Ramos (cell line): ENCODE data around the gene CLEC14A.

Experiments used
- in situ Hi-C: fragments of 300-500 bp; cut with MboI; formaldehyde crosslinking; loops from one replicate; pipeline ENCODE4 v1.14.3; 2022; ENCODE audit warnings: low sequenced_read_pairs; ENCODE audit not compliant: unreplicated experiment

The CLEC14A gene

GRCh38 chr14:38255673-38256532 is at the start of gene CLEC14A:
Gene CLEC14A, minus strand, starts transcription at chr14:38256093. Its CDS starts 71 bp downstream, at chr14:38256022.
- in situ Hi-C loops: no loop called here

- in situ Hi-C loops: no loop called here
Observed at GRCh38 chr14:38302966-38303365, 47.1 kb upstream of the CLEC14A start.

- in situ Hi-C loops: no loop called here
Observed at GRCh38 chr14:38302034-38302433, 46.1 kb upstream of the CLEC14A start.

- in situ Hi-C loops: no loop called here
Observed at GRCh38 chr14:38297681-38298080, 41.8 kb upstream of the CLEC14A start.

- in situ Hi-C loops: no loop called here
Observed at GRCh38 chr14:38291681-38292467, 36.0 kb upstream of the CLEC14A start.

GRCh38 chr14:38290601-38291188 is 34.8 kb upstream of the CLEC14A start:
- in situ Hi-C loops: no loop called here

- in situ Hi-C loops: no loop called here
Observed at GRCh38 chr14:38286452-38286851, 30.6 kb upstream of the CLEC14A start.

- in situ Hi-C loops: no loop called here
Observed at GRCh38 chr14:38285962-38286361, 30.1 kb upstream of the CLEC14A start.

- in situ Hi-C loops: no loop called here
Observed at GRCh38 chr14:38282936-38283335, 27.0 kb upstream of the CLEC14A start.

GRCh38 chr14:38280081-38280480 is 24.2 kb upstream of the CLEC14A start:
- in situ Hi-C loops: no loop called here

GRCh38 chr14:38279572-38279971 is 23.7 kb upstream of the CLEC14A start:
- in situ Hi-C loops: no loop called here

GRCh38 chr14:38278035-38278434 is 22.1 kb upstream of the CLEC14A start:
- in situ Hi-C loops: no loop called here

GRCh38 chr14:38262844-38263243 is 7.0 kb upstream of the CLEC14A start:
- in situ Hi-C loops: no loop called here

- in situ Hi-C loops: no loop called here
Observed at GRCh38 chr14:38261620-38262019, 5.7 kb upstream of the CLEC14A start.

- in situ Hi-C loops: no loop called here
Observed at GRCh38 chr14:38257507-38257906, 1.6 kb upstream of the CLEC14A start.

- in situ Hi-C loops: no loop called here
Observed at GRCh38 chr14:38256533-38256840, 594 bp upstream of the CLEC14A start.

- in situ Hi-C loops: no loop called here
Observed at GRCh38 chr14:38255408-38255672, 553 bp downstream of the CLEC14A start.

GRCh38 chr14:38254571-38255407 is 1.1 kb downstream of the CLEC14A start:
- in situ Hi-C loops: no loop called here

GRCh38 chr14:38253676-38254075 is 2.2 kb downstream of the CLEC14A start:
- in situ Hi-C loops: no loop called here

- in situ Hi-C loops: no loop called here
Observed at GRCh38 chr14:38252066-38252710, 3.7 kb downstream of the CLEC14A start.
